GM13977 (cell line): Measurements from ENCODE around the gene SYNGR1.

Experiments
- DNase-seq: peaks from one replicate; pipeline ENCODE4 v3.0.0; 2012; ENCODE audit warnings: low spot score
- in situ Hi-C: fragments of 300-500 bp; cut with MboI; formaldehyde crosslinking; loops from one replicate; pipeline ENCODE4 v1.12.0; 2022; ENCODE audit warnings: low sequenced_read_pairs, low pct_unique_long_range_greater_than_20kb, mixed read lengths, inconsistent platforms; ENCODE audit not compliant: unreplicated experiment
- TF ChIP-seq, protein P1 (sequence below): IDR thresholded peaks from 2 replicates; pipeline ENCODE4 v1.5.1; 2012; ENCODE audit warnings: mild to moderate bottlenecking, control low read depth; ENCODE audit not compliant: insufficient read depth; ENCODE audit errors: extremely low read depth, missing control alignments

SYNGR1 gene

DNA sequence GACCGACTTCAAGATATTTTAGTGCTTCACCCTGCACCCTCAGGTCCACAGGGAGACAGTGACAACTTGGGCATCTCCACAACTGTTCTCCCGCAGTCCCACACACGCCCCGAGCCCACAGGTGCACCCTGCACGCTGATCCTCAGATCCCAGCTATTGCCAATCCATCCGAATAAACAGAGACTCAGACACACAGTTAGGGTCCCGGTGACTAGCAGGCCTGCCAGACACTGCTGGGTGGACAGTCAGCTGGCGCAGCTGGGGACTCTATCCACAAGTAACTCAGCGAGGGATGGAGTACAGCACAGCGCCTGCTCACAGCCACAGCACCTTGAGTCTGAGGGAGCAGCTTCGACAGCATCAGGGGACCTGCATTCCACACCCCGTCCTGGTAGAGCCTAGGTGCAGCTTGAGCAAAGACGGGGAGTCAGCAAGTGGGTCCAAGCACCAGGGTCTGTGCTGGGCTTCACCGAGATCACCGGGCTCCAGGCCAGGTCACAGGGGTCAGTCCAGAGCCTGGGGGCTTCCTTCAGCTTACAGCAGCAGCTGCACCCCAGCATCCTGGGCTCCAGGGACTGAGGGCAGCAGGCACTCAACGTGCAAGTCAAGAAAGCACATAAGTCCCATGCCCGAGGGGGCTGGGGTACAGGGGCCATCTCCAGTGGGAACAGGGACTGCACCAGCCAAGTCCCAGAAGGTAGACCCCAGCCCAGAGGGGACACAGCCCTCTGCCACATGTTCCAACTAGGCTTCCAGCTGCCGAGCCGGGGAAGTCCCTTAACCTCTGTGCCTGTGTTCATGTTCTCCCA lies 38.0 kb upstream of the SYNGR1 start:
- TF ChIP-seq, protein P1, sequence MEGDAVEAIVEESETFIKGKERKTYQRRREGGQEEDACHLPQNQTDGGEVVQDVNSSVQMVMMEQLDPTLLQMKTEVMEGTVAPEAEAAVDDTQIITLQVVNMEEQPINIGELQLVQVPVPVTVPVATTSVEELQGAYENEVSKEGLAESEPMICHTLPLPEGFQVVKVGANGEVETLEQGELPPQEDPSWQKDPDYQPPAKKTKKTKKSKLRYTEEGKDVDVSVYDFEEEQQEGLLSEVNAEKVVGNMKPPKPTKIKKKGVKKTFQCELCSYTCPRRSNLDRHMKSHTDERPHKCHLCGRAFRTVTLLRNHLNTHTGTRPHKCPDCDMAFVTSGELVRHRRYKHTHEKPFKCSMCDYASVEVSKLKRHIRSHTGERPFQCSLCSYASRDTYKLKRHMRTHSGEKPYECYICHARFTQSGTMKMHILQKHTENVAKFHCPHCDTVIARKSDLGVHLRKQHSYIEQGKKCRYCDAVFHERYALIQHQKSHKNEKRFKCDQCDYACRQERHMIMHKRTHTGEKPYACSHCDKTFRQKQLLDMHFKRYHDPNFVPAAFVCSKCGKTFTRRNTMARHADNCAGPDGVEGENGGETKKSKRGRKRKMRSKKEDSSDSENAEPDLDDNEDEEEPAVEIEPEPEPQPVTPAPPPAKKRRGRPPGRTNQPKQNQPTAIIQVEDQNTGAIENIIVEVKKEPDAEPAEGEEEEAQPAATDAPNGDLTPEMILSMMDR: no peak
- in situ Hi-C loops: loop anchor here (25.0 kb wide), 1 partner anchor 299 kb away; the partner anchor contains the start of genes APOBEC3C and APOBEC3D
- no peak for DNase-seq

- TF ChIP-seq, protein P1: no peak
- in situ Hi-C loops: loop anchor here (25.0 kb wide), 1 partner anchor 300 kb away; the partner anchor contains the start of genes APOBEC3C and APOBEC3D
- DNase-seq: no peak
Measured at GRCh38 chr22:39312410-39312809, 37.4 kb upstream of the SYNGR1 start.

- no peak for DNase-seq
- TF ChIP-seq, protein P1: no peak
- in situ Hi-C loops: loop anchor here (25.0 kb wide), 1 partner anchor 301 kb away; the partner anchor contains the start of genes APOBEC3C and APOBEC3D
Measured at GRCh38 chr22:39313258-39314001, 36.4 kb upstream of the SYNGR1 start.

GRCh38 chr22:39314251-39314971 lies 35.4 kb upstream of the SYNGR1 start:
- TF ChIP-seq, protein P1: no peak
- in situ Hi-C loops: loop anchor here (25.0 kb wide), 1 partner anchor 302 kb away; the partner anchor contains the start of genes APOBEC3C and APOBEC3D
- no peak for DNase-seq

DNA sequence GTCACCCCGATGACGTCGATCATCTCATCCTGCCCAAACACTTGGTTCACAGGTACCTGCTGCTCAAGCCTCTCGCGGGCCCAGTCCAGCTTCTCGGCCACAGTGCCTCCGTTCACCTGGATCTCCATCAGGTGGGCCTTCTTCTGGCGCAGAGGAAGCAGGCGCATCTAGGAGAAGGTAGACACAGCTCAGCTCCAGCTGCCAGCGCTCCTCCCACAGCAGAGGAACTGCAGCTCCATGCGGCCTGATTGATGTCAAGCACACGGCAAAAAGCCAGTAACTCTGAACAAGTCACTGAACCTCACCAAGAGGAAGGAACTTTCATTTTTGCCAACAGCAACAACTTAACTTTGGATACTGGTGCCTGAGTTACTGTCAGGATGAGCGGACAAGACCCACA lies 34.4 kb upstream of the SYNGR1 start:
- no peak for DNase-seq
- TF ChIP-seq, protein P1: no peak
- in situ Hi-C loops: loop anchor here (25.0 kb wide), 1 partner anchor 303 kb away; the partner anchor contains the start of genes APOBEC3C and APOBEC3D

- TF ChIP-seq, protein P1: peak; percentile 84
- no peak for DNase-seq
- in situ Hi-C loops: loop anchor here (25.0 kb wide), 1 partner anchor 304 kb away; the partner anchor contains the start of genes APOBEC3C and APOBEC3D
Measured at GRCh38 chr22:39316440-39317083, 33.2 kb upstream of the SYNGR1 start.
